HepG2 (cell line): ENCODE results near the gene B3GNT5. TPM values are rescaled to one million over a fixed set of nuclear protein-coding genes. Genes with fewer than 3 reads are reported as not detected.

ENCODE experiments used
- ATAC-seq: fragments of 200-7000 bp; cut with Tn5 transposase; 3 replicates; pipeline ENCODE4 v1.9.1; 2020; ENCODE audit warnings: mild to moderate bottlenecking, moderate library complexity
- BruUV-seq: library from RNA; stranded (reverse); fragments of 400-500 nt; replicated peaks from 2 replicates; lab custom pipeline; 2021; lab: Mats Ljungman, UMichigan
- CTCF ChIA-PET: fragments of 300-600 bp; formaldehyde crosslinking; extraction: SDS; loops from one replicate; lab custom pipeline; 2021; ENCODE audit warnings: low total read pairs, inconsistent platforms, low intra/inter-chr PET ratio; lab: Yijun Ruan, JAX
- POLR2A ChIA-PET: fragments of 350-600 bp; sonication (Branson Sonifier 250); formaldehyde crosslinking; loops from one replicate; lab custom pipeline; 2020; ENCODE audit warnings: antibody characterized with exemption, inconsistent platforms; lab: Yijun Ruan, JAX
- DNase-seq: peaks from one replicate; pipeline ENCODE4 v3.0.0-alpha.2; 2015; ENCODE audit warnings: low spot score
- FAIRE-seq: peaks from 3 replicates; lab custom pipeline; 2011; peaks lifted over from hg19 to GRCh38; lab: Jason Lieb, UNC
- H2AFZ ChIP-seq: one replicate; pipeline ENCODE4 v1.6.1; 2011; ENCODE audit warnings: low read length, inconsistent platforms
- H3K27ac ChIP-seq: fragments of 300-600 bp; 3 replicates; pipeline ENCODE4 v1.8.0; 2011; ENCODE audit warnings: mixed run types, mild to moderate bottlenecking, mixed read lengths, low read length, inconsistent platforms; ENCODE audit not compliant: insufficient read depth; ENCODE audit errors: extremely low read length
- H3K27me3 ChIP-seq, 2 experiments: fragments of 200-600 bp in 1 of 2; 2 replicates in 1 of 2; 3 replicates in 1 of 2; pipeline versions ENCODE4 v1.6.0 to v1.8.0; 2011; ENCODE audit warnings: low read length in 2 of 2, mild to moderate bottlenecking in 2 of 2, moderate library complexity in 2 of 2, inconsistent platforms in 1 of 2; ENCODE audit not compliant: insufficient read depth in 2 of 2, control insufficient read depth in 1 of 2
- H3K36me3 ChIP-seq, 2 experiments: fragments of 200-600 bp in 1 of 2; replicated peaks in 1 of 2; 2 replicates in 1 of 2; 3 replicates in 1 of 2; pipeline versions ENCODE4 v1.5.1 to v1.8.0; 2011; ENCODE audit warnings: low read length in 2 of 2, inconsistent platforms in 1 of 2; ENCODE audit not compliant: insufficient read depth in 2 of 2, control insufficient read depth in 1 of 2
- H3K4me1 ChIP-seq: 2 replicates; pipeline ENCODE4 v1.5.1; 2012; ENCODE audit warnings: low read length, inconsistent platforms; ENCODE audit not compliant: insufficient read depth
- H3K4me2 ChIP-seq: 2 replicates; pipeline ENCODE4 v1.6.0; 2011; ENCODE audit warnings: low read depth, low read length, inconsistent platforms
- H3K4me3 ChIP-seq, 3 experiments: fragments of 200-600 bp in 1 of 3; sonication (generic), shearing (Covaris generic) in 1 of 3; replicated peaks in 1 of 3; 2 replicates each; pipeline ENCODE4 v1.5.1; 2011 to 2016; ENCODE audit warnings: low read length in 3 of 3, inconsistent platforms in 2 of 3, low read depth in 2 of 3, mild to moderate bottlenecking in 2 of 3, control low read depth in 1 of 3, mixed read lengths in 1 of 3; ENCODE audit not compliant: insufficient read depth in 1 of 3
- H3K79me2 ChIP-seq: one replicate; pipeline ENCODE4 v1.6.1; 2011; ENCODE audit warnings: low read length, inconsistent platforms; ENCODE audit not compliant: insufficient read depth
- H3K9ac ChIP-seq: 2 replicates; pipeline ENCODE4 v1.6.0; 2011; ENCODE audit warnings: mild to moderate bottlenecking, low read depth, low read length, inconsistent platforms; ENCODE audit not compliant: insufficient read depth
- H3K9me3 ChIP-seq: 2 replicates; pipeline ENCODE4 v1.5.1; 2012; ENCODE audit warnings: mild to moderate bottlenecking, low read length
- H4K20me1 ChIP-seq: 2 replicates; pipeline ENCODE4 v1.6.0; 2011; ENCODE audit warnings: inconsistent platforms, mild to moderate bottlenecking, low read length, moderate library complexity; ENCODE audit not compliant: insufficient read depth
- CEBPB ChIP-seq: IDR thresholded peaks from 2 replicates; pipeline ENCODE4 v1.6.1; 2011; ENCODE audit warnings: low read depth, low read length, improper control_type of control experiment, borderline replicate concordance
- CHD4 ChIP-seq: fragments of 200-600 bp; sonication (generic); IDR thresholded peaks from 2 replicates; pipeline ENCODE4 v1.7.0; 2017; ENCODE audit warnings: mild to moderate bottlenecking, low read length, borderline replicate concordance
- DBP ChIP-seq: sonication (generic); formaldehyde crosslinking; IDR thresholded peaks from 2 replicates; pipeline ENCODE4 v1.4.0; 2020; ENCODE audit warnings: missing genetic modification reagents; ENCODE audit errors: not compliant biosample characterization
- GTF3A ChIP-seq: sonication (generic); formaldehyde crosslinking; conservative IDR thresholded peaks from 2 replicates; pipeline ENCODE4 v1.4.0; 2020; ENCODE audit warnings: mild to moderate bottlenecking, missing genetic modification reagents
- TP53 ChIP-seq: sonication (generic); formaldehyde crosslinking; conservative IDR thresholded peaks from 2 replicates; pipeline ENCODE4 v1.4.0; 2020; ENCODE audit warnings: missing genetic modification reagents
- ZNF263 ChIP-seq: sonication (generic); formaldehyde crosslinking; IDR thresholded peaks from 2 replicates; pipeline ENCODE4 v1.4.0; 2020; ENCODE audit warnings: missing genetic modification reagents
- ZNF576 ChIP-seq: sonication (generic); formaldehyde crosslinking; IDR thresholded peaks from 2 replicates; pipeline ENCODE4 v1.4.0; 2020; ENCODE audit warnings: mild to moderate bottlenecking, missing genetic modification reagents
- ZSCAN31 ChIP-seq: sonication (generic); formaldehyde crosslinking; IDR thresholded peaks from 2 replicates; pipeline ENCODE4 v1.5.0; 2020; ENCODE audit warnings: low read depth, mild to moderate bottlenecking, missing genetic modification reagents
- ZSCAN9 ChIP-seq: IDR thresholded peaks from 2 replicates; pipeline ENCODE4 v1.6.1; 2016; ENCODE audit warnings: borderline replicate concordance
- WGBS: methylation state at CpG from one replicate; pipeline ENCODE4 v1.1.6; 2017; ENCODE audit warnings: low lambda C conversion rate; 5-methylcytosine and 5-hydroxymethylcytosine counted together
- in situ Hi-C: cut with HindIII; loops from 2 replicates; pipeline ENCODE4 v1.10.0; 2017; ENCODE audit warnings: low pct_unique_long_range_greater_than_20kb; ENCODE audit not compliant: extremely low pct_ligation_motif_present
- intact Hi-C: fragments of 100-400 bp; cut with micrococcal nuclease; formaldehyde crosslinking; loops from one replicate; pipeline ENCODE4 v1.10.0; 2022; ENCODE audit not compliant: unreplicated experiment
- polyA plus RNA-seq, 8 experiments: library from polyadenylated mRNA; depleted of rRNA in 3 of 8; stranded (reverse) in 7 of 8; unstranded in 1 of 8; fragments of >200 nt; fragmentation: Illumina TruSeq in 4 of 8; extraction: Trizol in 4 of 8; gene quantifications; 2 replicates each; pipeline versions ENCODE4 v1.2.1 to v1.2.3, GENCODE V29; 2011 to 2016; ENCODE audit warnings: low read depth in 4 of 8, missing spikeins in 1 of 8, mixed read lengths in 1 of 8; ENCODE audit not compliant: insufficient read depth in 1 of 8
- total RNA-seq, 5 experiments: library from RNA; depleted of rRNA; stranded (reverse); fragments of >200 nt; fragmentation: Illumina TruSeq; extraction: Trizol; gene quantifications; 2 replicates each; pipeline ENCODE4 v1.2.3, GENCODE V29; 2016; ENCODE audit warnings: low read depth in 1 of 5

Gene B3GNT5
- total and polyA plus RNA-seq, 2 of the 13 experiments (the other 11 are each of a cell fraction or from before 2014, with no cell fraction given) = not detected

- WGBS = 7% methylated on average over 2 of the region's 2 CpGs
- ATAC-seq (no peak), DNase-seq (no peak), FAIRE-seq (no peak)
- Histone ChIP-seq H3K9ac (no peak overlapping the region), H3K4me3 (no peak overlapping the region), H3K36me3 (no peaks in the 10 kb centered on the region), H3K27ac (no peak overlapping the region), H3K4me2 (no peak overlapping the region), H2AFZ (no peak overlapping the region), H3K27me3 (peaks cover 1 to 29% of the 10 kb centered on the region in 2 experiments; a peak in 3 of 5 replicates), H4K20me1 (no peaks in the 10 kb centered on the region), H3K9me3 (no peaks in the 10 kb centered on the region), H3K4me1 (no peaks in the 10 kb centered on the region), H3K79me2 (no peaks in the 10 kb centered on the region)
- no TSS peak for BruUV-seq
- in situ Hi-C loops = no loop called here
- intact Hi-C loops = no loop called here
- CTCF ChIA-PET = no interaction called here
- no peak for TF ChIP-seq DBP (CRISPR knock-in tag)
- TF ChIP-seq CEBPB = no peak
- TF ChIP-seq TP53 (CRISPR knock-in tag) = no peak
- TF ChIP-seq GTF3A = no peak
- no peak for TF ChIP-seq ZNF263 (CRISPR knock-in tag)
- TF ChIP-seq ZSCAN31 (CRISPR knock-in tag) = no peak
- TF ChIP-seq ZNF576 (CRISPR knock-in tag) = no peak
- TF ChIP-seq ZSCAN9 = no peak
- TF ChIP-seq CHD4 = no peak
- POLR2A ChIA-PET = no interaction called here
Measured at GRCh38 chr3:183259621-183260020, 6.6 kb downstream of the B3GNT5 start.
